ENCODE measurements around the gene TSPO.

Gene TSPO

GRCh38 chr22:43187171-43188099, 36.1 kb downstream of the TSPO start:
- peak; percentile 92 for DNase-seq (ENCODE audit: low read depth)
- peak overlapping the region; percentile 63 for H3K4me3 ChIP-seq (ENCODE audit: low read length)
- TF ChIP-seq CTCF (conservative IDR thresholded peaks at IDR 0.05; ENCODE audit: low read length), result peak; percentile 29

- DNase-seq (ENCODE audit: low read depth), result peak; percentile 16
- no peak for TF ChIP-seq CTCF (conservative IDR thresholded peaks at IDR 0.05; ENCODE audit: low read length)
- H3K4me3 ChIP-seq (ENCODE audit: low read length), result no peak overlapping the region
Measured at GRCh38 chr22:43188829-43189545, 37.6 kb downstream of the TSPO start.

GRCh38 chr22:43191831-43192230, 40.5 kb downstream of the TSPO start:
- no peak overlapping the region for H3K4me3 ChIP-seq (ENCODE audit: low read length)
- DNase-seq (ENCODE audit: low read depth), result no peak
- no peak for TF ChIP-seq CTCF (conservative IDR thresholded peaks at IDR 0.05; ENCODE audit: low read length)

GRCh38 chr22:43197271-43197941, 46.0 kb downstream of the TSPO start:
- 0 out of 2 replicates have a peak, but pooled peaks have one; percentile 1 for TF ChIP-seq CTCF (conservative IDR thresholded peaks at IDR 0.05; ENCODE audit: low read length)
- H3K4me3 ChIP-seq (ENCODE audit: low read length), result no peak overlapping the region; the same call in 1 of the 2 replicates
- DNase-seq (ENCODE audit: low read depth), result peak; percentile 79

- no peak for TF ChIP-seq CTCF (conservative IDR thresholded peaks at IDR 0.05; ENCODE audit: low read length)
- DNase-seq (ENCODE audit: low read depth), result no peak
- H3K4me3 ChIP-seq (ENCODE audit: low read length), result no peak overlapping the region
Measured at GRCh38 chr22:43198126-43198525, 46.8 kb downstream of the TSPO start.

GRCh38 chr22:43198936-43199335, 47.6 kb downstream of the TSPO start:
- no peak overlapping the region for H3K4me3 ChIP-seq (ENCODE audit: low read length)
- no peak for DNase-seq (ENCODE audit: low read depth)
- TF ChIP-seq CTCF (conservative IDR thresholded peaks at IDR 0.05; ENCODE audit: low read length), result no peak
